GM12872 (cell line): ENCODE results near the gene RBM20.

Experiments used
- CTCF ChIP-seq: IDR thresholded peaks from 3 replicates; pipeline ENCODE4 v1.5.1; 2011; ENCODE audit warnings: low read depth, mild to moderate bottlenecking, low read length, moderate library complexity; ENCODE audit not compliant: insufficient read depth

The RBM20 gene

GRCh38 chr10:110774069-110775019 is 130.2 kb downstream of the RBM20 start:
- no peak for TF ChIP-seq CTCF

- TF ChIP-seq CTCF: no peak
Measured at GRCh38 chr10:110775020-110775375, 130.9 kb downstream of the RBM20 start.

GRCh38 chr10:110775406-110775805 is 131.3 kb downstream of the RBM20 start:
- TF ChIP-seq CTCF: no peak

- no peak for TF ChIP-seq CTCF
Measured at GRCh38 chr10:110777017-110777416, 132.9 kb downstream of the RBM20 start.

- TF ChIP-seq CTCF: no peak
Measured at GRCh38 chr10:110777661-110778060, 133.5 kb downstream of the RBM20 start.

- TF ChIP-seq CTCF: no peak
Measured at GRCh38 chr10:110778211-110778610, 134.1 kb downstream of the RBM20 start.

GRCh38 chr10:110779489-110779888 is 135.4 kb downstream of the RBM20 start:
- TF ChIP-seq CTCF: no peak
